Fibroblast of pulmonary artery (primary cell): Measurements from ENCODE around the gene C2orf49.

Source experiments
- DNase-seq: peaks from one replicate; pipeline ENCODE4 v3.0.0-alpha.2; 2010; ENCODE audit warnings: low read depth
- H3K4me3 ChIP-seq: replicated peaks from 2 replicates; pipeline ENCODE4 v1.5.1; 2011; ENCODE audit warnings: low read depth, mild to moderate bottlenecking, control low read depth, low read length, moderate library complexity
- TF ChIP-seq, protein P1 (sequence below): IDR thresholded peaks from 2 replicates; pipeline ENCODE4 v1.5.1; 2011; ENCODE audit warnings: mild to moderate bottlenecking, control low read depth, low read length, inconsistent platforms; ENCODE audit errors: missing control alignments

Gene C2orf49

DNA sequence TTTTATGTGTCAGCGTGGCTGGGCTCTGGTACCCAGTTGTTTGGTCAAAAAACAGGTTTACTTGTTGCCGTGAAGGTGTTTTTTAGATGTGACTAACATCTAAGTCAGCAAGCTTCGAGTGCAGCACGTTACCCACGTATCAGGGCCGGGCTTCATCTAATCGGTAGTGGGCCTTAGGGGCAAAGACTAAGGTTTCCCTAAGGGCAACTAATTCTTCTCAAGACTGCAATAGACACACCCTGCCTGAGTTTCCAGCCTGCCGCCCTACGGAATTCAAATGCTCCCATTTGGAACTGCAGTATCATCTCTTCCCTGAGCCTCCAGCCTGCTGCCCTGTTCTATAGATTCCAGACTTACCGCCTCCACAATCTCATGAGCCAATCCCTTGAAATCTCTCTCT, 33.8 kb downstream of the C2orf49 start:
- TF ChIP-seq, protein P1, sequence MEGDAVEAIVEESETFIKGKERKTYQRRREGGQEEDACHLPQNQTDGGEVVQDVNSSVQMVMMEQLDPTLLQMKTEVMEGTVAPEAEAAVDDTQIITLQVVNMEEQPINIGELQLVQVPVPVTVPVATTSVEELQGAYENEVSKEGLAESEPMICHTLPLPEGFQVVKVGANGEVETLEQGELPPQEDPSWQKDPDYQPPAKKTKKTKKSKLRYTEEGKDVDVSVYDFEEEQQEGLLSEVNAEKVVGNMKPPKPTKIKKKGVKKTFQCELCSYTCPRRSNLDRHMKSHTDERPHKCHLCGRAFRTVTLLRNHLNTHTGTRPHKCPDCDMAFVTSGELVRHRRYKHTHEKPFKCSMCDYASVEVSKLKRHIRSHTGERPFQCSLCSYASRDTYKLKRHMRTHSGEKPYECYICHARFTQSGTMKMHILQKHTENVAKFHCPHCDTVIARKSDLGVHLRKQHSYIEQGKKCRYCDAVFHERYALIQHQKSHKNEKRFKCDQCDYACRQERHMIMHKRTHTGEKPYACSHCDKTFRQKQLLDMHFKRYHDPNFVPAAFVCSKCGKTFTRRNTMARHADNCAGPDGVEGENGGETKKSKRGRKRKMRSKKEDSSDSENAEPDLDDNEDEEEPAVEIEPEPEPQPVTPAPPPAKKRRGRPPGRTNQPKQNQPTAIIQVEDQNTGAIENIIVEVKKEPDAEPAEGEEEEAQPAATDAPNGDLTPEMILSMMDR: no peak
- no peak for DNase-seq
- H3K4me3 ChIP-seq: no peak overlapping the region

DNA sequence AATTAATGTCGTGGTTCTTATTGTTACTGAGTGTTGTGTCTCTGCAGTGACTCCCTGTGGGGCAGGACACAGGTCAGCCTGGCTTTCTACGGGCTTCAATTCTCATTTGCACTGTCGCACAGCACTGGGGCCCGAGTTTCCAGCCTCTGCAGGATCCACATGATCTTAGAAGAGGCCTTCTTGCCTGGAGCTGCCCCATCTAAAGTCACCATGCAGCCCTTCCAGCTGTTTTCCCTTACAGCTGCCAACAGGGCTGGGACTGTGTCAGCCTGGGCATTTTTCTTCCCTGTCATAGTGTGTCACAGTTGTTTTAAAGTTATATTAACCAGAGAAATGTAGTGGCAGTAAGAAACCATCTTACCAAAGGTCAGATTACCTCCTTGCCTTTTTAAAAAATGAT, 34.5 kb downstream of the C2orf49 start:
- DNase-seq: no peak
- TF ChIP-seq, protein P1: no peak
- no peak overlapping the region for H3K4me3 ChIP-seq

DNA sequence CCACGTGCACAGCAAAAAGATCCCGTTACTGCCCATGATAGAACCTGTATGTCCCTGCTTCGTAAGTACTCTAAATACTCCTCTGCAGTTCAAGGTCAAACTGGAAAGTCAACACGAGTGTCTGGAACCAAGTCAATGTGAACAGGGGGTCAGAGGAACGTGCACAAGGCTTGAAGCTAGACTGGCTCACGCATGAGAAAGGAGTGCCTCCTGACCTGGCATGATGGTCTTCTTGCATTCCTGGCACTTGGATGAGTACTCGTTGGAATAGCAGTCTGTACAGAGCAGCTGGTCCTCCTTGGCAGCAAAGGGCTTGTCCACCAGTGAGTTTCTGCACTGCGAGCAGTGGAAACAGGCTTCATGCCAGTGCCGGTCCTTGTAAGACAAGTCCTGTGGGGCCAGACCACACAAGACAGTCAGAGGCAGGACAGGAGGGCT, 36.0 kb downstream of the C2orf49 start:
- TF ChIP-seq, protein P1: no peak
- H3K4me3 ChIP-seq: no peak overlapping the region
- DNase-seq: peak; percentile 37

DNA sequence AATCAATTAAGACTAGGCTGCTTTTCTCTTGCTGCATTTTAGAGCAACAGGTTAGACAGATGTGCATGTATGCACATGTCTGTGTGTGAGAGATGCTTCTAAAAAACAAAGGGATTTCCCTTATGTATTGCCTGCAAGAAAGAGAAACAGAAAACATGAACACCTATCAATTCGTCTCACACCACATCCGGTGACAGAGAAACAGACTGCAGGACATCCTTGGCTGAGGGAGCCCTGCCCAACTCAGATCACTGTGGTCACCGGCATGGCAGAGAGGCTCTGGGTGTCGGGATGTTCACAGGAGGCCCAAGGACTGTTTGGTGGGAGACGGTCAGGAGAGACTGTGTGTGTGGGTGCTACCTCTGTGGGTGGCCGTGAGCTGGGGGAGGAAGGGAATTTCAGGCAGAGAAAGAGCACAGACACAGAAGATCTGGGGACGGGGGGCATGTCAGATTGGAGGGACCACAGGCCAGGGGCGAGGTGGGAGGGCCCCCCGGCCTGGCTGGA, 36.6 kb downstream of the C2orf49 start:
- H3K4me3 ChIP-seq: no peak overlapping the region
- TF ChIP-seq, protein P1: no peak
- no peak for DNase-seq

DNA sequence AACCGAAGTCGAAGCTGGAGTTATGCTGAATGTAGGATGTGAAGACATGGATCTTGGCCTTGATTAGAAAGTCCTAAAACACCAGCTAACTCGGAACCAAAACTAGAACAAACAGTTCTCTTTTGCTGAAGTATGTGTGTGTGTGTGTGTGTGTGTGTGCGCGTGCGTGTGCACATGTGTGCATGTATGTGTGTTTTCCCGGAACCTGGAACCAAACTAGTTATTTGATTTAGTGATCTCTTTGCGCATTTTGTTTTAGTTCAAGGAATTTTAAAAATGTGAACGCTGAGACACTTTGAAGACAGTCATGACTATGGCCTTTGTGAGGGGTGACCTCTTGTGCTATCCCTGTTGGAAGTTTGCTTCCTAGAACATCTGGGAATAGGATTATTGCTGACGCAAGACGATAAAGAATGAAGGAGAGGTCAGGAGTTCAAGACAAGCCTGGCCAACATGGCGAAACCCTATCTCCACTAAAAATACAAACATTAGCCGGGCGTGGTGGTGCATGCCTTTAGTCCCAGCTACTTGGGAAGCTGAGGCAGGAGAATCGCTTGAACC, 37.7 kb downstream of the C2orf49 start:
- TF ChIP-seq, protein P1: no peak
- no peak overlapping the region for H3K4me3 ChIP-seq
- DNase-seq: peak; percentile 81

DNA sequence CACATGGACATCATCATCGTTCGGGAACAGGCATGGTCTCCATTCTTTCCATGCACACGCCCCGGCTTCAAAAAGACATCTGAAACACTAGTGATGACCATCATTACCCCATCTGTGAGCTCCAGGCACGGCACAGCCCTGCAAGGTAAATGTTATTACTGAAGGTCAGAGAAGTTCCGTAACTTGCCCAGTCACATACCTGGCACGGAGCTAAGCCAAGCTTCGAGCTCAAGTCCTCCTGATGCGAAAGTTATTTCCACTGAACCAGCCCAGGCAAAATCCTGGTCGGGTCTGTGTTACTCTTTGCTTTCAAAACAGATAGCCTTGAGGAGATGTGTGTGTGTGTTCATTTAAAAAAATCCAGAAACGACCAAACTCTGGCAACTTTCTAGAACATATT, 38.7 kb downstream of the C2orf49 start:
- H3K4me3 ChIP-seq: no peak overlapping the region
- TF ChIP-seq, protein P1: no peak
- no peak for DNase-seq

DNA sequence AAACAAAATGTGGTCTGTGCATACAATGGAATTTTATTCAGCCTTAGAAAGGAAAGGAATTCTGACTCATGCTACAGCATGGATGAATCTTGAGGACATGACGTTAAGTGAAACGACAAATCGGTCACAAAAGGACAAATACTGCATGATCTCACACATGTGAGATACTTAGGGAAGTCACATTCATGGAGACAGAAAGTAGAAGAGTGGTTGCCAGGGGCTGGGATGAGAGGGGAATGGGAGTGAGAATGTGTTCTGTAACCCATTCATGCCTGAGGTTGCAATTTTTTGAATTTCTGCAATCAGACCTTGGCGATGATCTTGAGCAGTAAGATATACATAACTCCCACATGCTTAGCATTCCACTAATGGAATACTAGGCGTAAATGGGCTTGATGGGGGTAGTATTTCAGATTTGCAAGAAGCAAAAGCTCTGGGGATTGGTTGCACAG, 39.5 kb downstream of the C2orf49 start:
- peak; percentile 84 for DNase-seq
- H3K4me3 ChIP-seq: no peak overlapping the region
- TF ChIP-seq, protein P1: no peak
